BLaER1 treated with 17β-estradiol and CSF1 and Interleukin-3, amounts not matched to agents 10 nM and 100 nM (cell line): ENCODE results near the gene EP300.

ENCODE experiments used
- H3K27ac ChIP-seq, 11 experiments: shearing (Covaris generic); formaldehyde crosslinking; 2 replicates each; pipeline ENCODE4 v1.8.1; 2022
- H3K27me3 ChIP-seq, 11 experiments: shearing (Covaris generic); formaldehyde crosslinking; 2 replicates each; pipeline ENCODE4 v1.8.1; 2022
- H3K36me3 ChIP-seq, 11 experiments: shearing (Covaris generic); formaldehyde crosslinking; 2 replicates each; pipeline ENCODE4 v1.8.1; 2022
- H3K4me1 ChIP-seq, 10 experiments: shearing (Covaris generic); formaldehyde crosslinking; 2 replicates each; pipeline ENCODE4 v1.8.1; 2022
- H3K4me2 ChIP-seq, 11 experiments: shearing (Covaris generic); formaldehyde crosslinking; 2 replicates each; pipeline ENCODE4 v1.8.1; 2022
- H3K4me3 ChIP-seq, 10 experiments: shearing (Covaris generic); formaldehyde crosslinking; 2 replicates each; pipeline ENCODE4 v1.8.1; 2022
- H3K9ac ChIP-seq, 11 experiments: shearing (Covaris generic); formaldehyde crosslinking; 2 replicates each; pipeline ENCODE4 v1.8.1; 2022
- H3K9me3 ChIP-seq, 11 experiments: shearing (Covaris generic); formaldehyde crosslinking; replicated peaks in 1 of 11; 2 replicates each; pipeline ENCODE4 v1.8.1; 2022
- H4K20me1 ChIP-seq, 11 experiments: shearing (Covaris generic); formaldehyde crosslinking; 2 replicates each; pipeline ENCODE4 v1.8.1; 2022
- Cebpa-rat ChIP-seq, 11 experiments: shearing (Covaris generic); IDR thresholded peaks; 2 replicates each; pipeline ENCODE4 v1.8.1; 2022

Gene EP300

DNA sequence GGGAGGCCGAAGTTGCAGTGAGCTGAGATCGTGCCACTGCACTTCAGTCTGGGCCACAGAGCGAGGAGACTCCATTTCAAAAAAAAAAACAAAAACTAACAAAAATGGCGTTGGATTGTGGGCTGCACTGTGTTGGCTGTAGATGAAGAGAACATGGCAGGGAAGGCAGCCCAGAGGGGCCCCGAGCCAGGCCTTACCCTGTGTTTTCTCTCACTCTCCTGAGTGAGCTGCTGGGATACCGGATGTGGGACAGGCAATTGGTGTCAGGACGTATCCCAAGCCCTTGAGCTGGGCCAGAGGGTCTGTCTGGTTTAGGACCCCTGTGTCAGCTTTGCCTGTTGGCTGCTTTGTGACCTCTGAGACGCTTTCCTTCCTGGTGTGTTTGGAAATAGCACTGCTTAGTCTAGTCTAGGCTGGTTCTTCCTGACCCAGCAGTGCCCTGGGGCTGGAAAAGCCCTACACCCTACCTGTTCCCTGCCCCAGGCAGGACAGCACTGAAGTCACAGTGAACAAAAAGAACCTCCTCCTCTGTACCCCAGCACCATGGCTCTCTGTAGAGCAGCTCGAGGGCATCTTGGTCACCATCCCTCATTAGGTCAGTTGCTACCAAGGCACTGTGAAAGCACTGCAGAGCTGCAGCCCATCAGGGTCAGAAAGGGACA, 130.6 kb downstream of the EP300 start:
- TF ChIP-seq Cebpa-rat (IDR thresholded peaks at IDR 0.05) = no peak
- Histone ChIP-seq H3K27ac (no peak overlapping the region), H3K4me2 (no peak overlapping the region), H3K27me3 (no peaks in the 10 kb centered on the region), H3K9me3 (no peaks in the 10 kb centered on the region), H3K9ac (peak overlapping the region in 1 of 11 experiments; percentile 14; a peak in 1 of 22 replicates), H3K4me1 (peaks cover 4 to 35% (median 6%) of the 10 kb centered on the region in 10 experiments), H3K36me3 (peaks cover 72 to 98% (median 89%) of the 10 kb centered on the region in 11 experiments), H4K20me1 (no peaks in the 10 kb centered on the region; a peak in 2 of 22 replicates), H3K4me3 (no peak overlapping the region)

- Histone ChIP-seq H3K4me1 (peaks cover 0 to 30% (median under 1%) of the 10 kb centered on the region in 10 experiments; a peak in 10 of 20 replicates), H3K27ac (no peak overlapping the region), H3K9me3 (no peaks in the 10 kb centered on the region), H4K20me1 (no peaks in the 10 kb centered on the region; a peak in 1 of 22 replicates), H3K4me3 (no peak overlapping the region), H3K36me3 (peaks cover 72 to 100% (median 93%) of the 10 kb centered on the region in 11 experiments), H3K9ac (no peak overlapping the region), H3K27me3 (no peaks in the 10 kb centered on the region), H3K4me2 (no peak overlapping the region)
- no peak for TF ChIP-seq Cebpa-rat (IDR thresholded peaks at IDR 0.05)
Observed at GRCh38 chr22:41223535-41223934, 131.1 kb downstream of the EP300 start.

GRCh38 chr22:41226723-41227655, 134.6 kb downstream of the EP300 start:
- H3K9ac ChIP-seq = peak overlapping the region in 3 of 11 experiments; percentile 27 to 52 (median 31); a peak in 4 of 22 replicates
- H3K4me2 ChIP-seq = peak overlapping the region in 4 of 11 experiments; percentile 30 to 79 (median 68); a peak in 7 of 22 replicates
- no peaks in the 10 kb centered on the region for H3K27me3 ChIP-seq
- peaks cover 0 to 9% (median 0%) of the 10 kb centered on the region in 11 experiments; a peak in 3 of 22 replicates for H4K20me1 ChIP-seq
- no peak for TF ChIP-seq Cebpa-rat (IDR thresholded peaks at IDR 0.05)
- peaks cover 0 to 25% (median 6%) of the 10 kb centered on the region in 10 experiments; a peak in 11 of 20 replicates for H3K4me1 ChIP-seq
- peaks cover 54 to 97% (median 72%) of the 10 kb centered on the region in 11 experiments for H3K36me3 ChIP-seq
- H3K9me3 ChIP-seq = no peaks in the 10 kb centered on the region
- peak overlapping the region in 5 of 11 experiments; percentile 9 to 69 (median 63); a peak in 8 of 22 replicates for H3K27ac ChIP-seq
- H3K4me3 ChIP-seq = no peak overlapping the region

- H3K4me3 ChIP-seq = no peak overlapping the region
- H3K36me3 ChIP-seq = peaks cover 32 to 75% (median 50%) of the 10 kb centered on the region in 11 experiments
- H4K20me1 ChIP-seq = peaks cover 0 to 9% (median 0%) of the 10 kb centered on the region in 11 experiments; a peak in 3 of 22 replicates
- peaks cover 0 to 25% (median 6%) of the 10 kb centered on the region in 10 experiments; a peak in 11 of 20 replicates for H3K4me1 ChIP-seq
- no peak overlapping the region for H3K27ac ChIP-seq
- no peaks in the 10 kb centered on the region for H3K27me3 ChIP-seq
- H3K9me3 ChIP-seq = no peaks in the 10 kb centered on the region
- TF ChIP-seq Cebpa-rat (IDR thresholded peaks at IDR 0.05) = no peak
- H3K4me2 ChIP-seq = no peak overlapping the region
- H3K9ac ChIP-seq = no peak overlapping the region
Observed at GRCh38 chr22:41229215-41229614, 136.8 kb downstream of the EP300 start.
